CD4-positive, alpha-beta T cell treated with Interleukin-17A for 1 hour (primary cell): ENCODE results near the gene BICD2.

Source experiments
- DNase-seq: peaks from one replicate; pipeline ENCODE4 v3.0.0-alpha.2; 2020

Gene BICD2

DNA sequence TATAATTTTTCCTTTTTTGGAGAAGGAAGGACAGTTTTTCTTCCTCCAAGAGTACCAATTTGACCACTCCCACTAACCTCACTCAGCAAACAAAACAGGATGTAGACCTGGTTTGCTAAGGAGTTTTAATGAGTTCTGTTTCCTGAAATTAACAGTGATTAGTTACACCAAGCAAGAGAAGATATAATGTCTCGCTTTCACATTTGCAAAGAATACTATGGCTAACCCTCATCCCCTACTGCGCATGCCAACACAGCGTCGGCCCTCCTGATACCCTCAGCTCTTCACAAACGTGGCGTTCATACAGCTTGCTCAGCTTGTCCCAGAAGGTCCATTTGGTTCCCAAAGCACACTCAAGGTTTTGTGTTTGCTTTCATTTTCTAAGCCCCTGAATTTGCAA lies 52.8 kb downstream of the BICD2 start:
- peak; percentile 33 for DNase-seq

- DNase-seq, result no peak
Observed at GRCh38 chr9:92711146-92711545, 53.5 kb downstream of the BICD2 start.

DNA sequence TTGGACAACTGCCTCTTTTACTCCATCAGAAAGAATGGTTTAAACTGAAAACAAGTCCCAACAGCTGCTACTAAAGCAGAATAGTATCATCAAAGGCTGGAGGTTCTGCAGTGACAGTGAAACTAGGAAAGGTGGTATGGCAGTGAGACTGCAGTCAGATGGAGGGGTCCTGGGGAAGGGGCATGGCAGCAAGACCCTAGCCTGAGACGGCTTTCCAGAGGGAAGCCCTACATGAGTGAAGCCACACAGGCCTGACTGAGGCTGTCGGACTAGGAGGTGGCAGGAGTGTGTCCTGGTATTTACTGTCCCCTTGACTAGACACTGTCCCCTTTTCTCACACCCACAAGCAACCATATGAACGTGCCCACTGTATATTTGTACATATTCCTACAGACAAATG lies 54.3 kb downstream of the BICD2 start:
- DNase-seq, result no peak

DNA sequence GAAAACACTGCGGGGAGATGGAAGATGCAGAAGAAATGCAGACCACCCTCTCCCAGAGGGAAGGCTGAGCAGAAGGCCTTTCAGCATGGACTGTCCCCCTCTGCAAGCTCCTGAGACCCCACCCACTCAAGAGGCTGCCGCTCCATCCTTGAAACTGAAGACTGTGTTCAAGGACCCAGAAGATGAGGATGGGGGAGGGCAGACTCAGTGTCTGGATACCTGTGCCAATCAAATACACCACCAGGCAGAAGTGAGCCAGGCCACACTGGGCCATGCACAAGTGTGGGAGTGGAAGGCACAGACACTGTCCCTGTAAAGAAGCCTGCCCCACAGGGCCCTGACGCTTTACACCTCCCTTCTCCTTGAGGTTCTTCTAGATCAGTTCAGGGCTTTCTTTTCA lies 54.7 kb downstream of the BICD2 start:
- no peak for DNase-seq

GRCh38 chr9:92709240-92709639 lies 55.4 kb downstream of the BICD2 start:
- no peak for DNase-seq

- DNase-seq, result no peak
Observed at GRCh38 chr9:92707530-92707929, 57.1 kb downstream of the BICD2 start.

- DNase-seq, result peak; percentile 56
Observed at GRCh38 chr9:92706218-92706940, 58.3 kb downstream of the BICD2 start.

DNA sequence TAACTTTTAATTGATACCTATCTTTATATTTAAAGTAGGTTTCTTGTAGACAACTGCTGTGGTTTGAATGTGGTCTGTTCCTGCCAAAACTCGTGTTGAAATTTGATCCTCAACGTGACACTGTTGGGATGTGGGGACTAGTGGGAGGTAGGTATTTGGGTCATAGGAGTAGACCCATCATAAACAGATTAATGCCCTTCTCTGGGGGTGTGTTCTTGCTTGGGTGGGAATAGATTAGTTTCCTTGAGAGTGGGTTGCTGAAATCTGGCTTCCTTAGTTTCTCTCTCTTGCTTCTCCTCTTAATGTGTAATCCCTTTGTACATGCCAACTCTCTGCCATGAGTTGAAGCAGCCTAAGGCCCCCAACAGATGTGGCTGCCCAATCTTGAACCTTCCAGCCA lies 60.1 kb downstream of the BICD2 start:
- no peak for DNase-seq

DNA sequence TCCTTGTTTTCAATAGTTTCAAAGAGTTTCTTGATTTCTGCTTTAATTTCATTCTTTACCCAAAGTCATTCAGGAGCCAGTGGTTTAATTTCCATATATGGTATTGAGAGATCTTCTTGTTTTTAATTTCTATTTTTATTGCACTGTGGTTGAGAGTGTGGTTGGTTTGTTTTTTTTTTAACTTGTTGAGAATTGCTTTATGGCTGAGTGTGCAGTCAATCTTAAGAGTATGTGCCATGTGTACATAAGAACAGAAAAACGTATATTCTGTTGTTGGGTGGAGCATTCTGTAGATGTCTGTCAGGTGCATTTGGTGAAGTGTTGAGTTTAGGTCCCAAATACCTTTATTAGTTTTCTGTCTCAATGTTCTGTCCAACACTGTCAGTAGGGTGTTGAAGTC lies 68.0 kb downstream of the BICD2 start:
- DNase-seq, result no peak

DNA sequence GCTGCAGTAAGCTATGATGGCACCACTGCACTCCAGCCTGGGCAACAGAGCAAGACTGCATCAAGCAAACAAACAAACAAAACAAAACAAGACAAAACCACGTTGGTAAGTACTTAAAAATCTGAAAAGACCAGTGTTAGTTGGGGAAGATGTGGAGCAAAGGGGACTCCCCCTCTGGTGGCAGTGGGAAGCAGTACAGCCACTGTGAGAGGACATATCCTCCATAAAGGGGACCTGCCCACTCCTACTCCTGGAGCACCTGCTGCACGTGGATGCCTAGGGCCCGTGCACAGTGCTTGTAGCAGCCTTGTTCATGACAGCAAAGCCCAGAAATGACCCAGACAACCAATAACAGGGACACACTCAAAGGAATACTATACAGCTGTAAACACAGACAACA lies 77.7 kb downstream of the BICD2 start:
- no peak for DNase-seq

DNA sequence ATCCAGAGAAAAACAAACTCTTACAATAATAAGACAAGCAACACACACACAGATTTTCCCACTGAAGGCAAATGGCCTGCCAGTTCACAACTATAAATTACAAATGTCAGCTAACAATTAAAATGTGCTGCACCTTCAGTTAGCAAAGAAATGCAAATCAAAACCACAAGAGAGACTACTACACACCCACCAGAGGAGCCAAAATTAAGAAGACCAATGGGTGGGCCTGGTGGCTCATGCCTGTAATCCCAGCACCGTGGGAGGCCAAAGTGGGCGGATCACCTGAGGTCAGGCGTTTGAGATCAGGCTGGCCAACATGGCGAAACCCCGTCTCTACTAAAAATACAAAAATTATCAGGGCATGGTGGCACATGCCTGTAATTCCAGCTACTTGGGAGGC lies 79.6 kb downstream of the BICD2 start:
- no peak for DNase-seq

DNA sequence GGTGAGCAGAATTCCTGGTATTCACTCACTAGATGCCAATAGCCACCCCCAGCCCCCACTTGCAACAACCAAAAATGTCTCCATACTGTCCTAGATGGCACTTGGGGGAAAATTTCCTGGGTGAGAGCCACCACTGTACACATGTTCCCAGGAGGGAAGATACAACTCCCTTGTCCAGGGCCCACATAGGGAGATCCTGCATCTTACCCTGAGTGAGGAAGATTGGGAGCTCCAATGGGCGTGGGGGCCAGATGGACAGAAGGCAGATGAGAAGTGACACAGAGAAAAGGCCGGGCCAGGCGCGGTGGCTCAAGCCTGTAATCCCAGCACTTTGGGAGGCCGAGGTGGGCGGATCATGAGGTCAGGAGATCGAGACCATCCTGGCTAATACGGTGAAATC lies 82.4 kb downstream of the BICD2 start:
- no peak for DNase-seq

GRCh38 chr9:92680166-92681119 lies 84.2 kb downstream of the BICD2 start:
- no peak for DNase-seq

GRCh38 chr9:92679413-92680165 lies 85.0 kb downstream of the BICD2 start:
- no peak for DNase-seq

DNA sequence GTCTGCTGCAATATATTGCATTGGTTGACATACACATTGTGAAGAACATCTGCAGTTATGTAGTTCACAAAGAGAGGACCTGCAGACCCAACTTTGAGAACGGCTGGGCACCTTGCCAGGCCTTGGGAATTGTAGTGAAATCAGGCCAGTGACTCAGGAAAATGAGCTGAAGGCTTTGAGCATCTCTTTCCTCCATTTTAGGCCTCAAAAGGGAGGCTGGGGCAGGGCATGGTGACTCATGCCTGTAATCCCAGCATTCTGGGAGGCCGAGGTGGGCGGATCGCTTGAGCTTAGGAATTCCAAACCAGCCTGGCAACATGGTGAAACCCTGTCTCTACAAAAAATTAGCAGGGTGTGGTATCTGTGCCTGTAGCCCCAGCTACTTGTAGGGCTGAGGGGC lies 93.3 kb downstream of the BICD2 start:
- no peak for DNase-seq

DNA sequence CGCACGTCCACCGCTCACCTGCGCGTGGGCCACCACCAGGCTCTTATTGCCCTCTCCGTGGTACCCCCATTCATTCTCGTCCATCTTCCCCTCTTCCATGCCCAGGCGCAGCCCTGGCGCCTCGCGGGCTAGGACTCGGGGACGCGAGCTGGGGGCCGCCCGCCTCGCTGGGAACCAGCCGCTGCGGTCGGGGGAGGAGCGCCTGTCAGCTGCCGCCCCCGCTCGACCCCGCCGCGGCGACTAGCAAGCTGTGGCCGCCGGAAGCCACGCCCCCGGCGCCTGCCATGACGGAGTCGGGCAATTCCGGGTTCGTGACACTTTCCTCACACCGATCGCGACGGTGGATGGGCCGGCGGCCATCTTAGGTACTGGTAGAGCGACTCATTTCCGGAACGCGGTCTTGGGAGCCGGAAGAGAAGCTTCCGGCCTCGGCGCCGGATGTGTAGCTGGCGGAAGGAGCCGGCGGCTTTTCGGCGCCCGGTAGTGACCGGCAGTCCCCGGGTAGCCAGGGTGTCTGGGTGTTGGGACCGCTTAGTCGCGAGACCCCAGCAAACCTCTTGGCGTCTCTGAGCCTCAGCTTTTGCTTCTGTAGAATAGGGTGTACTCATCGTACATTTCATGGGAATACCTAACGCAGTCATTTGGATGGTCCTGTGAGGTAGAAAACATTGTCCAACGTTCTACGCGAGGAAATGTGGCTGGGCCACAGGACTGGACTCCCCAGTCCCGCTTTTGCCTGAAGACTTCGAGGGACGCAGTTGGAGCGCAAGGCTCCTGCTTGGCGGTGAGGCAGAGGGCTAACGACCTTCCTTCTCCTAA lies 94.5 kb downstream of the BICD2 start, which contains the start of gene IPPK:
Gene IPPK (minus strand): TSS at position 242 of the 819 bp plus-strand sequence. CDS start 143 bp downstream, at position 99.
- DNase-seq, result peak; percentile 98

- DNase-seq, result no peak
Observed at GRCh38 chr9:92669527-92669889, 95.1 kb downstream of the BICD2 start.

- DNase-seq, result peak; percentile 33
Observed at GRCh38 chr9:92668746-92669526, 95.7 kb downstream of the BICD2 start.

- DNase-seq, result no peak
Observed at GRCh38 chr9:92666912-92667532, 97.6 kb downstream of the BICD2 start.

GRCh38 chr9:92666236-92666635 lies 98.4 kb downstream of the BICD2 start:
- no peak for DNase-seq

GRCh38 chr9:92665836-92666235 lies 98.8 kb downstream of the BICD2 start:
- no peak for DNase-seq
